Cerebellar nuclear complex (tissue), 1 donor: ENCODE data around the gene FNIP1.
"Not testable (repeated sequence)": the region's sequence is repeated elsewhere in the genome, so short reads cannot be mapped to it uniquely, and the experiment has no call there.

Experiments used
- DNase-seq, 2 experiments: peaks; one replicate each; lab custom pipeline; 2025; lab: John Stamatoyannopoulos, UW

The FNIP1 gene

DNA sequence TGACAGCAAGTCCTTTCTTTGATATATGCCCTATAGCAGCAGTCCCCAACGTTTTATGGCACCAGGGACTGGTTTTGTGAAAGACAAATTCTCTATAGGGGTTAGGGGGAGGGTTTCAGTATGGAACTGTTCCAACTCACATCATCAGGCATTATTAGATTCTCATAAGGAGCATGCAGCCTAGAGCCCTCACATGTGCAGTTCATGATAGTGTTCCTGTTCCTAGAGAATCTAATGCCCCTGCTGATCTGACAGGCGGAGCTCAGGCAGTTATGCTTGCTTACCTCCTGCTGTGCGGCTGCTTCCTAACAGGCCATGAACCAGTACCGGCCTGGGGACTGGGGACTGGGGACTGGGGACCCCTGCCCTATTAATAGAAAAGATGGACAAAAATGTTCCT is 159.1 kb downstream of the FNIP1 start:
- no peak for DNase-seq

DNA sequence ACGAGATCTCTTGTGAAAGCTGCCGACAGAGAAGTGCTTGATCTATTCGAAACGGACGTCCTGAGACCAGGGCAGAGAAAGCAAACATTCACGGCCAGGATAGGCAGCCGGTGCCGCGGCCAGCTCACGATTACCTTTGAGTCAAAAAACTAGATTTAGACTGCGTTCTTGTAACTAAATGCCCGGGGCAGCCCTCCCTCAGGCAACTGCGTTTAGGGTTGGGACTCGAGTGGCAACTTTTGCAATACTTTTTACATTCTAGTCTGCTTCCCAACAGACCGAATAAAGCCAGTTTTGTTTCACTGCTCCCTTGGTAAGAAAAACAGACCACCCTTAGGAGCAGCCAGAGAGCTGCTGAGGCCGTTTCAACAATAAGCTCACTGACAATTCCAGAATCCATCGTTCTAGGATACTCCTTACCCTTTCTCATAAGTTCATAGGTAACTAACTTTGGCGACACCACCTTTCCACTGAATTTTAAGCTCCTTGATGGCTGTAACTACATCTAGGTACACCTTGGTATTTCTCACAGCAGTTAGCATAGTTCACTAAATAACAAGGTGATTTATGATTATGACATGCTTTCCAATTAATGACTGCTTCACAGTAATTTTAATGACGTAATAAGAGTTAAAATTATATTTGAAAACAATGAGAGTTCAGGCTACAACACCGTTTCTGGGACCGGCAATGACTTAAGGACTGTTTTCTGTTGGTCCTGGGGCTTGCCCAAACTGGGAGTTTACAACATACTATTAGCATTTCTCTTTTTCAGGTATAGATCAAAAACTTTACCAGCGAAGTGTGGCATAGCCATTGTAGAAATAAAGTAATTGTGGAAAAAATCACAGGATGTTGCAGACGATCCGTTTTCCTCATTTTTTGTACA is 160.9 kb downstream of the FNIP1 start:
- DNase-seq, result peak in 1 of 2 experiments; percentile 64

DNA sequence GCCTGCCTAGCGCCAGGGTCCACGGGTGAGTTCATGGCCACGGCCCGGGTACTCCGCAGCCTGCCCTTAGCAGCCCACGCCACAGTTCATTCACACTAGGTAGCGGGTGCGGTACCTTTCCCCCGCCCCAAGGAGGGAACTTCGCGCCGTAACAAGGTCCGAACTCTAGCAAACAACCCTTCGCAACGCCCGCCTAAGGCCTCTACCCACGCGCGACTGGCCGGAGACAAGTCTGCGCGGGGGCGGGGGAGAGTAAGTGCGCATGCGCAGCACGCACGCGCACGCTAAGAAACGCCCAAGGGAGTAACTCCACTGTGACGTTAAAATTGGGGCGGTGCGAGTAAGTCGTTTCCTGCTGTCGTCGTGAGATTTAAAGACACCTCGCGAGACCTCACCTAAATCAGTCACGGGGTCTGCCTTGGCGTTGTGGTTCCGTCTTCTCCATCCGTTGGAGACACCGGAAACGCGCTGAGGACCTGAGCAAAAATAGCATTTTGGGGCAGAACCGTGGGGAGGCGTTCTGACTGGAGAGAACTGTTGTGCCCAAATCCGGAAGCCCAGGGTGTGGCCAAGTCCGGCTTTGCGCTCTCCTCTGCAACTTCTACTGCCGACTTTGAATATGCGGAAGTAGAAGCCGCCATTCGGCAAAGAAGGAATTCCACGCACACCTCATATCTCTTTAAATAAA is 161.7 kb downstream of the FNIP1 start, which contains the start of gene RAPGEF6:
RAPGEF6 (minus strand) TSS at position 234 of the 688 bp plus-strand sequence; CDS start at position 35, 199 bp downstream.
- peak; percentile 93 to 94 for DNase-seq

DNA sequence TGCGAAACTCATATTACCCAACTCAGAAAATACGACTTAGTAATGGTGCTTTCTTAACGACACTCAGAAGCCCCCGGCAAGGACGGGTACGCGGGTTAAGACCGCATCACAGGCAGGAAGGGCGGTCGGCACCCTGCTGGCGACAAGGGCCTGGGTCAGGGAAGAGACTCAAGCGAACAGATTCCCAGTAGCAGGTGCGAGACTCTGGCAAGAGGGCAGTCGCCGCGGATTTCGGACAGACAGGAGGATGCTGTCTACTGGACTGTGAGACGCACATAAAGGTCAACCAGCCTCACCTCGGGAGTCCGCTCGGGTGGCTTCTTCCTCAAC is 162.2 kb downstream of the FNIP1 start:
- no peak for DNase-seq

DNA sequence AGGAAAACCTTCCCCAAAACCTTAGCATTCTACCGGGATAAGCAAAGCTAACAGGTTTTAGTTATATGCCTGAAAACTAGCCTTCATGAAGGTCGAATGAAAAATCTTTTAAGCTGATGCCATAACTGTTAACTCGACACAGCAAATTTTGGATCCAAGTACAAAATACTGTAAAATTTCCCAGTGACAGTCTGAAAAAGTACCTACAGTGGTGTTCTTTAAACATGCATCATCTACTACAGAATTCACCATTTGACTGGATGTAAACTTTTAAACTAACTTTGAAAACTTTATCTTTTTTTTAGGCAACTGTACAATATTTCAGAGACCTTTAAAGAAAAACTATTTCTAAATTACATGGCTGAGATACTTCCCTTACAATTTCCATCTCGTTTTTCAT is 162.6 kb downstream of the FNIP1 start:
- no peak for DNase-seq

DNA sequence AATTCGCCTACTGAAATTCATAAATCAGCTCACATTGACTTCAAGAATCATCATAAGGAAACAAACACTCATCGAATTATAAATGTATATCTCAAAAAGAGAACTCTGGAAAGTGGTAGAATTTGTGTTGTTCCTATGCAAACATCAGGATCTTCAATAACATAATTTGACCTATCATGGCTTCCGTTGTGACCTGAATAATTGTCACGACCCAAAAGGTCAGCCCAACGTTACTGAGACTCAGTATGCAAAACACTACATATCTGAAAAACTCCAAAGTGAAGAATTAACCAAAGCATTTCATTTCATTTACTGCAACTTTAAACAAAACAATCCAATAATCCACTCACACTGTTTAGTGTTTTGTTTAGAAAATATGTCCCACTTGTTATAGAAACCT is 163.0 kb downstream of the FNIP1 start:
- DNase-seq, result no peak

DNA sequence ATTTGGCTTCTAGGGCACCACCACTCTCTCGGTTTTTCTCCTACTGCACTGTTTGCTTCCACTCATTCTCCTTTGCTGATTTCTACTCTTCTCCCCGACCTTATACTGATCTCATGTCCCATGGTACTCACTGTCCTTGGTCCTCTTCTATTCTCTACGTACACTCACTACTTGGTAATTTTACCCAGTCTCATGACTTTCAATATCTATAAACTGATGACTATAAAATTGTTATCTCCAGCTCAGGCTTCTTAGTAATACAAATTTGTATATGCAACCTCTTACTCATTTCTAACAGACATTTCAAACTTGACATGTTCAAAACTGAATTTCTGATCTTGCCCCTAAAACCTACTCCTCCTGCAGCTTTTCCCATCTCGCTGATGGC is 165.9 kb downstream of the FNIP1 start:
- DNase-seq, result no peak

DNA sequence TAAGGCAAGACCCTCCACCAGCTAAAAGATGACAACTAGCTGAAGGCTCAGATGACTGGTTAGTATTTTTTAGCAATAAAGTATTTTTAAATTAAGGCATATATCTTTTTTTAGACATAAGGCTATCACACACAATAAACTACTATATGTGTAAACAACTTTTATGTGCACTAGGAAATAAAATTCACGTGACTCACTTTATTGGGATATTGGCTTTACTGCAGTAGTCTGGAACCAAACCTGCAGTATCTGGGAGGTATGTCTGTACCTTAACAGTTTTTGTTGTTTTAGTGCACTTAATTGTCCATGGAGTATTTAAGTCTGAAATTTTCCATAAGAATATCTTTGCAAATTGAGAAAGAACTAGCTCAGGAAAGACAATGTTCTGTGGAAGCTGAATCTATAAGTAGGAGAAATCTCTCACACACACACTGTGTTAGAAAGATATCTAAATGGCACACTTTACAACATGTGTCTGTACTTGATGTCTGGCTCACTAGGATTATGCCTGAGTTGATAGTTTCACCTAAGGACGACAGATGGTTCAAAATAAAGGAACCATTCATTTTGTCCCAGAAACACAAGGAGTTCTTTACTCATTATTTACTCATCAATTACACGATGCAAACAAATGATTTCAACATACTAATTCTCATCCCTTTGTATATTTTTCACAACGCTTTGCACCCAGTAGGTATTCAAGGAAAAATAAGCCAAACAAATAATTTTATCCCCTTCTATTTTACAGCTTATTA is 166.4 kb downstream of the FNIP1 start:
- DNase-seq, result no peak

DNA sequence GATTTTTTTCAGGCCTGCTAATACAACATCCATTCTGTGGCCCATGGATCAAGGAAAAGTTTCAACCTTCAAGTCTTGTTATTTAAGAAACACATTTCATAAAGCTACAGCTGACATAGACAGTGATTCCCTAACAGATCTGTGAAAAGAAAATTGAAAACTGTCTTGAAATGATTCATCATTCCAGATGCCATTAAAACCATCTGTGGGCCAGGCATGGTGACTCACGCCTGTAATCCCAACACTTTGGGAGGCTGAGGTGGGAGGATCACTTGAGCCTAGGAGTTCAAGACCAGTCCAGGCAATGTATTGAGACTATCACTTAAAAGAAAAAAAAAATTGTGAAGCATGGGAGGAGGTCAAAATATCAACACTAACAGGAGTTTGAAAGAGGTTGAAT is 167.8 kb downstream of the FNIP1 start:
- DNase-seq, result no peak

DNA sequence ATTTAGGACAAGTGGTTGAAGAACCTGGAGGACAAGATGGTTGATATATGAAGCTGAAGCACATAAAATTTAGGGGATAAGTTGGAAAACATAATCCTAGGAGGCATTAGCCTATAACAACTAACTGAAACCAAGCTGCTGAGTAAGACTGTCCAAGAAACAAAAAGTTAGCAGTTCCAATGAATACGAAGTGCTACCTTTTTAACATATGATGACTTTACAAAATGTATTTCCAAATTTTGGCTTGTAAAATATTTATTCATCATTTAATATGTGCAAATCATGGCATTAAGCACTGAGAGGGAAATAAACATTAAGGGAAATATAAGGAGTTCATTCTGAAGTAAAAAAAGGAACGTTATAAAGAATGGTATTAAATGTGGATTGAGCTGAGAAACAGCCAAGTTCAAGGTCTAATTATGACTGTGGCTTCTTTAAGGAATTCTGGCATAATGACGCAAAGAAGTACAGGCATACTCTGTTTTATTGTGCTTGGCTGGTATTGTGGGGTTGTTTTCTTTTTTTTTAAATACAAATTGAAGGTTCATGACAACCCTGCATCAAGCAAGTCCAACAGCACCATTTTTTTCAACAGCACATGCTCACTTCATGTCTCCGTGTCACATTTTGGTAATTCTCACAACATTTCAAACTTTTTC is 169.5 kb downstream of the FNIP1 start:
- no peak for DNase-seq

DNA sequence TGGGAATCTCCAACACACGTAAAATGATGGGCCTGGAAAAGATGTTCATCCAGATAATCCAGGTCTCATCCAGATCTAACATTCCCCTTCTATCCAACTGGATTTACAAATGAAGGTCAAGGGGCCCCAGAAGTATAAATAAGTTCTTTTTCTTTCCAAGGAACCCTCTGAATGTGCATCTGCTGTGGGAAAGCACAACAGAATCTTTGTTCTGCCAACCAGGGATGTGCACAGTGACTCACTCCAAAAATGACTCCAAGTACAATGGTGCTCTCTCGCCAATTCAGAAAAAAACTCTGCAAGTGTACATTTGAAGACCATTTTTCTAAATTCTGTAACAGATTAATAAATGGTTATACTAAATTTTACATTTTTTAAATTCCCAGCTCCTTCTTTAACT is 174.2 kb downstream of the FNIP1 start:
- no peak for DNase-seq

DNA sequence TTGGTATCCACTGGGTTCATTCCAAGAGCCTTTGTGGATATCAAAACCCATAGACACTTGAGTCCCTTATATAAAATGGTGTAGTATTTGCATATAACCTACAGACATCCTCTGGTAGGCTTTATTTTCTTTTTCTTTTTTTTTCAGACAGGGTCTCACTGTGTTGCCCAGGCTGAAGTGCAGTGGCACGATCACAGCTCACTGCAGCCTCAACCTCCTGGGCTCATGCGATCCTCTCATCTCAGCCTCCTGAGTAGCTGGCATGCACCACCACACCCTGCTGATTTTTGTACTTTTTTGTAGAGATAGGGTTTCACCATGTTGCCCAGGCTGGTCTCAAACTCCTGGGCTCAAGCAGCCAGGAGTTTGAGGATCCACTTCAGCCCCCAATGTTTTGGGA is 175.7 kb downstream of the FNIP1 start:
- DNase-seq, result not testable (repeated sequence)

DNA sequence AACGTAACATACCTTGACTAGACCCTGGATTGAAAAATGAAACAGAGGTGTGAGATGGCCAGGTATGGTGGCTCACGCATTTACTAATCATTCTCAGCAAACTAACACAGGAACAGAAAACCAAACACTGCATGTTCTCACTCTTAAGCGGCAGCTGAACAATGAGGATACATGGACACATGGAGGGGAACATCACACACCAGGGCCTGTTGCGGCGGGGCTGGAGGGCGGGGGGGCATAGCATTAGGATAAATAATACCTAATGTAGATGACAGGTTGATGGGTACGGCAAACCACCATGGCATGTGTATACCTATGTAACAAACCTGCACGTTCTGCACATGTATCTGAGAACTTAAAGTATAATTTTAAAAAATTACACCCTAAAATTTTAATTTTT is 177.7 kb downstream of the FNIP1 start:
- no peak for DNase-seq

DNA sequence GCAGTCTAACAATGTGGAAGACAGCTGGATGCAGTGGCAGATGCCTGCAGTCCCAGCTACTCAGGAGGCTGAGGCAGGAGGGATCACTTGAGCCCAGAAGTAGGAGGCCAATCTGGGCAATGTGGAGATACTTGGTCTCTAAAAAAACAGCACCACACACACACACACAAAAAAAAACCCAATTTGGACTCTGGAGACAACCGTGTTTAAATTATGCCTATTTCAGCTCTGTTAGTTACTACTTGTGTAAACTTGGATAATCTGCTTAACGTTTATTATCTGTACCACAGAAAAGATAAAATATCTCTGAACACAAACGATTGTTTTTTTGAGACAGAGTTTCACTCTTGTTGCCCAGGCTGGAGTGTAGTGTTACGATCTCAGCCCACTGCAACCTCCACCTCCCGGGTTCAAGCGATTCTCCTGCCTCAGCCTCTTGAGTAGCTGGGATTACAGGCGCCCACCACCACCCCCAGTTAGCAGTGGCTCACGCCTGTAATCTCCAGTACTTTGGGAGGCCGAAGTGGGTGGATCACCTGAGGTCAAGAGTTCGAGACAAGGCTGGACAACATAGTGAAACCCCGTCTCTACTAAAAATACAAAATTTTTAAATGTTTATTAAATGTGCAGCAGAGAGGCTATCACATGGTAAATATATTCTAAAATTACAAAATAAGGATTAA is 179.5 kb downstream of the FNIP1 start:
- DNase-seq, result no peak

DNA sequence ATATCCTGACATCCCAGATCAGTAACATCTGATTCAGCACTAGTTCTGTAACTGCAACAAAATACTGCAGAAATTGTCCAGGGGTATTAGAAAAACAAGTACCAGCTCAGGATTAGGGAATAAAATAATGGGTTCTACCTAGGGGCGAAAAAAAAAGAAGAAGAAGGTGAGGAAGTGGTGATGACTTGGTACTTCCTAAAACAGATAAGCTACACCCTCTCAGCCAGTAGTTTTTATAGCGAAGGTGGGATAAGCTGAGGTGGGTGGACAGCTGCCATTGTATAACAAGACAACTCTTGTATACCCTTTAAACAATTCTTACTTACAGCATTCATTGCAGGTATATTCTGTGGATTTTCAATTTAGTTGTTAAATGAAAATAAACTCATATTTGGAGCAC is 180.9 kb downstream of the FNIP1 start:
- DNase-seq, result no peak

DNA sequence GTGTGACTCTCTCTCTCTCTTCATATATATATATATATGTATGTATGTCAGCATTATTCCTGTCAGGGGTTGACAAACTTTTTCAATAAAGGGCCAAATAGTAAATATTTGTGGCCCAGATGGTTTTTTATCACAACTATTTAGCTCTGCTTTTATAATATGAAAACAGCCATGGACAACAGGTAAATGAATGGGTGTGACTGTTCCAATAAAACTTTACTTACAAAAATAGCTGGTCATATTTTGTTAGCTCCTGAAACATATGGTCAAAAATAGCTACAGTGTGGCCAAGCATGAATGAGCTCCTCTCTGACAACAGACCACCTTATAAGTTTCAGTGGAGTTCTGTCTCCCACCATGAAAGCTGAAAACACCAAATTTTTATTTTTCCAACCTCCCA is 183.4 kb downstream of the FNIP1 start:
- DNase-seq, result no peak

DNA sequence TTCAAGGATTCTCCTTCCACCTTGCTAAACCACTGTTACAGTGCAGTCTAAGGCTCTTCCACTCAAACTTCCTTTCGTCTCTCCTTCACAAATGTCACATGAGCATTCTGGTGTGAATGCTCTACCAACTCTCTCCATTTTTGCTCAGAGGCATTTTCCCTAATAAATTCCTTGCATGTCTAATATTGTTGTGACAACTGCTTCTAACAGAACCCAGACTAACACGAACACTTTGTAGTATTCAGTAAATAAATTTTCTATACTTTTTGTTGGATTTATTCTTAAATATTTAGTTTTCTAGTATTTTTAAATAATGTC is 185.8 kb downstream of the FNIP1 start:
- DNase-seq, result no peak

DNA sequence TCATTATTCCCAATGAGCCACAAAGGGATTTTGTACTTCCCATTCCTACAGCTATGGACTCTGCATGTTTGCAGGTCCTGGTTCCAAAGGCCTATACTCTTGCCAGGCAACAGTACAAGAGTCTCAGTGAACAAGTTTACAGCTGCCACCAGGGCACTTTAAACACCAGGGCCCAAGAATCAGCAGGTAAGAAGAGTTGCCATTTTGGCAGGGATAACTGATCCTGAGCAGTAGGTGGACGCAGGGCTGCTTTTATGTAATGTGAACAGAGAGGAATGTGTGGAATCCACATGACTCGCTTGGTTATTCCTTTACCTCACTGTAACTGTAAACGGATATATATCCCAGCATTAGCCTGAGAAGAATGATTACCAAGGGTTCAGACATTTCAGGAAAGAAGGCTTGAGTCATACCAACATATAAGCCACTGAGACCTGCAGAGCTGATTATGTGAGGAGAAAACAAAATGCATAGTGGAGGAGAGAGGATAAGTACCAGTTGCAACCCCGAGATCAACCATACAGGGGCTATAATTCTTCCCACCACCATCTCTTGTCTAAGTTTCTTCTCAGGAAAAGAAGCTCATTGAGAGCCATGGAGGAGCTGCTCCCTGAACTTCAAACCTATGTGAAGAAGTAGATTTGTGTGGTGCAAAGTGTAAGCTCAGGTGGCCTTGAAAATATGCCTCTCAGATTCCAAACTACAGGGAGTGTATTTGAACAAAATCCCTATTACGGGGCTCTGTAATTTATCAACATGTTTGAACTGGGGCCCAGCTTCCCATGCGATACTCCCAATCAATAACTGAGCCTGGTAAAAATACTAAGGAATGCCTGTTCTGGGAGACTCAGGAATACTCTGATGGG is 186.4 kb downstream of the FNIP1 start:
- DNase-seq, result no peak

DNA sequence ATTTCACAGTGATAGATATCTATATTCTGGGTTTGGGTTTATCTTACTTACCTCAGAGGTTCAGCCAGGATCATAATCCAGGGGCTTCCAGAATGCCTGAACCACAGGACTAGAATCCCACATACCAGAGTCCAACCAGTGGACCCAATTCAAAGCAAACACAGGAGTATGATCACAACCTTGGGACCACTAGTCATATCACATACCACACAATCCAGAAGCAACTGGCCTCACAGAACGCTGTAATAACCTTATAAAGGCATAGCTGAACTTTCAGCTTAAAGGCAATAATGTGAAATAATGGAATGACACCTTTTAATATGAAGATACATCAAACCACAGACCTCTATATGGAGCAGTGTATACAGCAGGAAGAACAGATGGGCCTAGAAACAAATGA is 187.0 kb downstream of the FNIP1 start:
- DNase-seq, result no peak

DNA sequence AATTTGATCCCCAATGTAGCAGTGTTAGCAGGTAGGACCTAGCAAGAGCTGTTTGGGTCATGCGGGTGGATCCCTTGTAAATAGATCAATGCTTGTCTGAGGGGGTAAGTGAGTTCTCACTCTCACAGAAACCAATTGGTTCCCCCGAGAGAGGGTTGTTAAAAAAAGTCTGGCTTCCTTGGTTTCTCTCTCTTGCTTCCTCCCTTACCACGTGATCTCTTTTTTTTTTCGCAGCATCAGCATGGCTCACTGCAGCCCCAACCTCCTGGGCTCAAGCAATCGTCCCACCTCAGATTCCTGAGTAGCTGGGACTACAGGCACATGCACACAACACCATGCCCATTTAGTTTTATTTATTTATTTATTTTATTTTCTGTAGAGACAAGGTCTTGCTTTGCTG is 188.2 kb downstream of the FNIP1 start:
- DNase-seq, result no peak
